ENCODE results near the gene LITAF.

DNA sequence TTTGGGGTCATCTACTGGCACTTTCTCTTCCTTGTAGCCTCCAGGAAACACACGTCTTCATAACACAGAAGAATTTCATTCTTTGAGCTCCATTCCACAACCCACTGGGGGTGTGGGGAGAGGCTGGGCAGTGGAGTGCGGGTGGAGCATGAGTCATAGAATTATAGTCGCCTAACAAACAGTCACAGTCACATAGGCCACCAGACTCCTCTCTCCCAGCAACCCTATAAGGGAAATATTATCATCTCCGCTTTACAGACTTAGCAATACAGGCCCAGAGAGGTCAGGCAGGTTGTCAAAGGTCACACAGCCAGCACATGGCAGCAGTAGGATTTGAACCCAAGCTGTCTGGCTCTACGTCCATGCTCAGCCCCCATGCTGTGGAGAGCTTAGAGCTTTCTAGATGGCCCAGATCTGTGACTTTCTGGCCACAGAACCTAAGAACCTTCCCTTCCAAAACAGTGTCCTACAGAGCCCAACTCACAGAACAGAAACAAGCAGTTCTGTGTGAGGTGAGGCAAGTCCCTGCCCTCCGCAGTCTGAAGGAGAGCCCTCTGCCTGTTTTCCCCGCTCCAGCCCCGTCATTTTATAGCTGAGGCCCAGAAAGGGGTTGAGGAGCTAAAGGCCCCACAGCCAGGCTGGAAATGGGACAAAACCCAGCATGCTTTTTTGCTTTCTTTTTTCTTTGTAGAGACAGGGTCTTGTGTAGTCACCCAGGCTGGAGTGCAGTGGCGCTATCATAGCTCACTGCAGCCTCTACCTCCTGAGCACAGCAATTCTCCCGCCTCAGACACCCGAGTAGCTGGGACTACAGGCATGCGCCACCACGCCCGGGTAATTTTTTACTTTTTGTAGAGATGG lies 10.7 kb upstream of the LITAF start:
- TF ChIP-seq, protein P1, sequence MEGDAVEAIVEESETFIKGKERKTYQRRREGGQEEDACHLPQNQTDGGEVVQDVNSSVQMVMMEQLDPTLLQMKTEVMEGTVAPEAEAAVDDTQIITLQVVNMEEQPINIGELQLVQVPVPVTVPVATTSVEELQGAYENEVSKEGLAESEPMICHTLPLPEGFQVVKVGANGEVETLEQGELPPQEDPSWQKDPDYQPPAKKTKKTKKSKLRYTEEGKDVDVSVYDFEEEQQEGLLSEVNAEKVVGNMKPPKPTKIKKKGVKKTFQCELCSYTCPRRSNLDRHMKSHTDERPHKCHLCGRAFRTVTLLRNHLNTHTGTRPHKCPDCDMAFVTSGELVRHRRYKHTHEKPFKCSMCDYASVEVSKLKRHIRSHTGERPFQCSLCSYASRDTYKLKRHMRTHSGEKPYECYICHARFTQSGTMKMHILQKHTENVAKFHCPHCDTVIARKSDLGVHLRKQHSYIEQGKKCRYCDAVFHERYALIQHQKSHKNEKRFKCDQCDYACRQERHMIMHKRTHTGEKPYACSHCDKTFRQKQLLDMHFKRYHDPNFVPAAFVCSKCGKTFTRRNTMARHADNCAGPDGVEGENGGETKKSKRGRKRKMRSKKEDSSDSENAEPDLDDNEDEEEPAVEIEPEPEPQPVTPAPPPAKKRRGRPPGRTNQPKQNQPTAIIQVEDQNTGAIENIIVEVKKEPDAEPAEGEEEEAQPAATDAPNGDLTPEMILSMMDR (IDR thresholded peaks at IDR 0.05; ENCODE audit: insufficient read depth, low read length, poor library complexity, severe bottlenecking): no peak
- TF ChIP-seq EZH2phosphoT487 (conservative IDR thresholded peaks at IDR 0.05; ENCODE audit: low read length): no peak

All from SU-DHL-6 (cell line).